Endothelial cell of umbilical vein (primary cell): ENCODE measurements around the gene POU3F1.

ENCODE experiments used
- EZH2 ChIP-seq: IDR thresholded peaks from 2 replicates; pipeline ENCODE4 v1.6.1; 2012; ENCODE audit warnings: borderline replicate concordance, low read depth, mild to moderate bottlenecking, moderate library complexity, low read length, inconsistent platforms; ENCODE audit not compliant: severe bottlenecking
- FOS ChIP-seq: IDR thresholded peaks from 2 replicates; pipeline ENCODE4 v1.6.1; 2011; ENCODE audit warnings: mild to moderate bottlenecking, low read length, moderate library complexity, borderline replicate concordance; ENCODE audit not compliant: insufficient read depth
- GATA2 ChIP-seq: IDR thresholded peaks from 2 replicates; pipeline ENCODE4 v1.7.0; 2011; ENCODE audit warnings: low read depth, mild to moderate bottlenecking, moderate library complexity, mixed read lengths, low read length; ENCODE audit not compliant: insufficient read length, insufficient read depth
- JUN ChIP-seq: IDR thresholded peaks from 2 replicates; pipeline ENCODE4 v1.6.1; 2011; ENCODE audit warnings: borderline replicate concordance, low read depth; ENCODE audit not compliant: insufficient read length, insufficient read depth
- MAX ChIP-seq: IDR thresholded peaks from 2 replicates; pipeline ENCODE4 v1.6.1; 2011; ENCODE audit not compliant: insufficient read depth, insufficient read length
- POLR2A ChIP-seq: IDR thresholded peaks from 2 replicates; pipeline ENCODE4 v1.6.1; 2012; ENCODE audit warnings: low read depth, mild to moderate bottlenecking, control low read depth, low read length
- POLR2AphosphoS5 ChIP-seq: IDR thresholded peaks from 2 replicates; pipeline ENCODE4 v1.6.1; 2012; ENCODE audit warnings: low read depth, mild to moderate bottlenecking, control low read depth, low read length, moderate library complexity; ENCODE audit not compliant: insufficient read depth
- TF ChIP-seq, protein P1 (sequence below), 2 donors: IDR thresholded peaks; 1 replicate in 1 of 2; 2 replicates in 1 of 2; pipeline ENCODE4 v1.5.1; 2011; ENCODE audit warnings: low read length in 2 of 2, mild to moderate bottlenecking in 2 of 2, moderate library complexity in 2 of 2, control low read depth in 1 of 2, inconsistent platforms in 1 of 2, low read depth in 1 of 2; ENCODE audit not compliant: insufficient read depth in 1 of 2; ENCODE audit errors: extremely low read depth in 1 of 2

GRCh38 chr1:38031513-38031866 lies 15.1 kb downstream of the POU3F1 start:
- TF ChIP-seq POLR2A (no peak), EZH2 (no peak), JUN (no peak), FOS (no peak), POLR2AphosphoS5 (no peak), GATA2 (no peak), MAX (no peak)
- TF ChIP-seq, protein P1, sequence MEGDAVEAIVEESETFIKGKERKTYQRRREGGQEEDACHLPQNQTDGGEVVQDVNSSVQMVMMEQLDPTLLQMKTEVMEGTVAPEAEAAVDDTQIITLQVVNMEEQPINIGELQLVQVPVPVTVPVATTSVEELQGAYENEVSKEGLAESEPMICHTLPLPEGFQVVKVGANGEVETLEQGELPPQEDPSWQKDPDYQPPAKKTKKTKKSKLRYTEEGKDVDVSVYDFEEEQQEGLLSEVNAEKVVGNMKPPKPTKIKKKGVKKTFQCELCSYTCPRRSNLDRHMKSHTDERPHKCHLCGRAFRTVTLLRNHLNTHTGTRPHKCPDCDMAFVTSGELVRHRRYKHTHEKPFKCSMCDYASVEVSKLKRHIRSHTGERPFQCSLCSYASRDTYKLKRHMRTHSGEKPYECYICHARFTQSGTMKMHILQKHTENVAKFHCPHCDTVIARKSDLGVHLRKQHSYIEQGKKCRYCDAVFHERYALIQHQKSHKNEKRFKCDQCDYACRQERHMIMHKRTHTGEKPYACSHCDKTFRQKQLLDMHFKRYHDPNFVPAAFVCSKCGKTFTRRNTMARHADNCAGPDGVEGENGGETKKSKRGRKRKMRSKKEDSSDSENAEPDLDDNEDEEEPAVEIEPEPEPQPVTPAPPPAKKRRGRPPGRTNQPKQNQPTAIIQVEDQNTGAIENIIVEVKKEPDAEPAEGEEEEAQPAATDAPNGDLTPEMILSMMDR (IDR thresholded peaks at IDR 0.05; ENCODE audit: extremely low read depth in 1 of 2, insufficient read depth in 1 of 2, low read depth in 1 of 2, low read length in 2 of 2), result no peak
